Ovary (tissue), 9 donors: ENCODE measurements around the gene ASIC2. TPM values are rescaled to one million over a fixed set of nuclear protein-coding genes. Genes with fewer than 3 reads are reported as not detected.

Source experiments
- DNase-seq, 5 donors: peaks; one replicate each; pipeline ENCODE4 v3.0.0-alpha.2; 2019 to 2020
- H3K27ac ChIP-seq, 2 donors: fragments of 200-600 bp; one replicate each; pipeline versions ENCODE4 v1.5.1 to v1.8.0; 2019 to 2022
- H3K27me3 ChIP-seq: fragments of 200-600 bp; one replicate; pipeline ENCODE4 v1.8.0; 2022
- H3K36me3 ChIP-seq: fragments of 200-600 bp; sonication (generic); one replicate; pipeline ENCODE4 v1.5.1; 2019
- H3K4me1 ChIP-seq: one replicate; pipeline ENCODE4 v1.8.1; 2013; ENCODE audit warnings: mild to moderate bottlenecking, moderate library complexity; ENCODE audit not compliant: insufficient read depth
- H3K4me3 ChIP-seq: fragments of 200-600 bp; sonication (generic); one replicate; pipeline ENCODE4 v1.5.1; 2017
- H3K9me3 ChIP-seq, 2 donors: fragments of 200-600 bp in 1 of 2; sonication (generic) in 1 of 2; one replicate each; pipeline versions ENCODE4 v1.5.1 to v1.8.1; 2013 to 2019; ENCODE audit warnings: mild to moderate bottlenecking in 1 of 2, moderate library complexity in 1 of 2
- EP300 ChIP-seq: sonication (generic); formaldehyde crosslinking; IDR thresholded peaks from one replicate; pipeline ENCODE4 v1.6.1; 2017; ENCODE audit warnings: antibody characterized with exemption
- POLR2A ChIP-seq: fragments of 450-650 bp; IDR thresholded peaks from one replicate; pipeline ENCODE4 v1.6.1; 2017; ENCODE audit warnings: antibody characterized with exemption, mild to moderate bottlenecking, moderate library complexity
- WGBS, 3 donors: extraction: QIAGEN DNeasy Blood & Tissue Kit in 1 of 3; methylation state at CpG; one replicate each; pipeline versions ENCODE4 v1.1.5 to v1.1.7; 2013 to 2017; 5-methylcytosine and 5-hydroxymethylcytosine counted together
- intact Hi-C, 4 donors: fragments of 100-400 bp; cut with DNase I; formaldehyde crosslinking; loops; one replicate each; pipeline versions ENCODE4 v1.11.0 to v1.15.1; 2022 to 2023
- polyA plus RNA-seq, 2 donors: library from polyadenylated mRNA; stranded (reverse); fragments of 200-250 nt in 1 of 2; fragments of 350-450 nt in 1 of 2; fragmentation: Illumina TruSeq in 1 of 2; extraction: RNeasy Lipid Tissue Mini Kit (QIAGEN cat#74804) in 1 of 2; gene quantifications; one replicate each; pipeline ENCODE4 v1.2.3, GENCODE V29; 2013 to 2014
- total RNA-seq, 7 donors: library from RNA; depleted of rRNA in 2 of 7; stranded (reverse); fragments of >200 nt in 2 of 7; fragmentation: NEBNext Ultra II Directional in 3 of 7; extraction: Animal tissue kit (Norgen Biotek cat#: 25700) in 3 of 7; gene quantifications; one replicate each; pipeline versions ENCODE4 v1.1.0 to v1.2.4, GENCODE V29; 2016 to 2023
- TF ChIP-seq, protein P1 (sequence below), 3 donors: fragments of 450-650 bp in 2 of 3; fragments of 200-600 bp in 1 of 3; IDR thresholded peaks; one replicate each; pipeline versions ENCODE4 v1.5.1 to v1.8.0; 2016 to 2022; ENCODE audit warnings: antibody characterized with exemption in 3 of 3, mild to moderate bottlenecking in 1 of 3
- donor health status: DM: no; HTN: no; CAD: no; lungs with moderate emphysema.
- donor health status: DM: no; HTN: no; CAD: no.
- donor health status: Bipolar disorder and iron deficiency.
- donor health status: DM: yes; HTN: yes; CAD: no.
- donor health status: DM: no; HTN: no; CAD: no.
- donor health status: DM: yes; HTN: yes; CAD: no.

Gene ASIC2
- total and polyA plus RNA-seq, 9 donors: 0.04 to 1.3 (median 0.24) TPM; not detected in 2

DNA sequence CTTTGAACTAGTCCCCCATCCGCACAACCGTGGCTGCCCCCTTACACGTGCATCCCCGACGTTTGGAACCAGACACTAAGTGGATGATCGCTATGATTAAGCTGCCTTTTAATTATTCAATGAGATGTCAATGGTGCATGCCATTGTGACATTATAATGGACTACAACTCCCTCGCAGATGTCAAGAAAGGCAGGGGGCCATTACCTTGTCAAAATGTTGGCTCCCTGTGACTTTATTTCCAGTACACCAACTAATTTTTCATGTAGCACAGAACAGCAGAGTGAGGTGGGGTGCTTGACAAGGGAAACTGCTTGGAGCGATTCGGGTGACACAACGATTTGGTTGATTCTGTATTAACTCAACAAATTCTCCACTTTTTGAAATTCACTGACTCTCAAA lies 26.5 kb downstream of the ASIC2 start:
- WGBS, 3 donors: 56 to 58% (median 57%) methylated on average over 10 of the region's 10 CpGs
- Histone ChIP-seq H3K9me3 (no peaks in the 10 kb centered on the region), H3K36me3 (no peaks in the 10 kb centered on the region), H3K4me3 (no peak overlapping the region), H3K27ac (no peak overlapping the region), H3K4me1 (no peaks in the 10 kb centered on the region), H3K27me3 (no peaks in the 10 kb centered on the region)
- intact Hi-C loops: no loop called here
- DNase-seq: no peak
- TF ChIP-seq, protein P1, sequence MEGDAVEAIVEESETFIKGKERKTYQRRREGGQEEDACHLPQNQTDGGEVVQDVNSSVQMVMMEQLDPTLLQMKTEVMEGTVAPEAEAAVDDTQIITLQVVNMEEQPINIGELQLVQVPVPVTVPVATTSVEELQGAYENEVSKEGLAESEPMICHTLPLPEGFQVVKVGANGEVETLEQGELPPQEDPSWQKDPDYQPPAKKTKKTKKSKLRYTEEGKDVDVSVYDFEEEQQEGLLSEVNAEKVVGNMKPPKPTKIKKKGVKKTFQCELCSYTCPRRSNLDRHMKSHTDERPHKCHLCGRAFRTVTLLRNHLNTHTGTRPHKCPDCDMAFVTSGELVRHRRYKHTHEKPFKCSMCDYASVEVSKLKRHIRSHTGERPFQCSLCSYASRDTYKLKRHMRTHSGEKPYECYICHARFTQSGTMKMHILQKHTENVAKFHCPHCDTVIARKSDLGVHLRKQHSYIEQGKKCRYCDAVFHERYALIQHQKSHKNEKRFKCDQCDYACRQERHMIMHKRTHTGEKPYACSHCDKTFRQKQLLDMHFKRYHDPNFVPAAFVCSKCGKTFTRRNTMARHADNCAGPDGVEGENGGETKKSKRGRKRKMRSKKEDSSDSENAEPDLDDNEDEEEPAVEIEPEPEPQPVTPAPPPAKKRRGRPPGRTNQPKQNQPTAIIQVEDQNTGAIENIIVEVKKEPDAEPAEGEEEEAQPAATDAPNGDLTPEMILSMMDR (IDR thresholded peaks at IDR 0.05): no peak
- TF ChIP-seq EP300: no peak
- no peak for TF ChIP-seq POLR2A

DNA sequence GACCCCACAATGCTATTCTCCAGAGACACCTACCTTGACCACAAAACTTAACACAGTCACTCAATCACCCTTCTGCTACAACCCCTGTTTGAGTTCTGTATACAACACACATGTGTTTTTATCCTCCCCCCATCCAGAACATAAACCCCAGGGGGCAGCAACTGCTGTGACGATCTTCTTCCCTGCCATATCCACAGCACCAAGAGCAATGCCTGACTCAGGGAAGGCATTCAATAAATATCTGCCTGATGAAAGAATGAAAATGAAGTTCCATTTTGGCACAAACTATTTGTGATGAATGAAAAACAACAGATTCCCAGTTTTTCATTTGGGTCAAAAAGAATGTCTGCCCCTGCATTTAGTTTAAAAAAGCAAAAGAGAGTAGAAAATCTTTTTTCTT lies 27.0 kb downstream of the ASIC2 start:
- no peaks in the 10 kb centered on the region for H3K27me3 ChIP-seq
- no peaks in the 10 kb centered on the region for H3K9me3 ChIP-seq
- TF ChIP-seq, protein P1 (IDR thresholded peaks at IDR 0.05): no peak
- TF ChIP-seq EP300 (no peak), POLR2A (no peak)
- no peaks in the 10 kb centered on the region for H3K36me3 ChIP-seq
- intact Hi-C loops: no loop called here
- H3K4me1 ChIP-seq: no peaks in the 10 kb centered on the region
- DNase-seq: no peak
- WGBS, 3 donors: 1 to 5% (median 3%) methylated on average over 1 of the region's 1 CpG
- H3K27ac ChIP-seq: no peak overlapping the region
- H3K4me3 ChIP-seq: no peak overlapping the region

DNA sequence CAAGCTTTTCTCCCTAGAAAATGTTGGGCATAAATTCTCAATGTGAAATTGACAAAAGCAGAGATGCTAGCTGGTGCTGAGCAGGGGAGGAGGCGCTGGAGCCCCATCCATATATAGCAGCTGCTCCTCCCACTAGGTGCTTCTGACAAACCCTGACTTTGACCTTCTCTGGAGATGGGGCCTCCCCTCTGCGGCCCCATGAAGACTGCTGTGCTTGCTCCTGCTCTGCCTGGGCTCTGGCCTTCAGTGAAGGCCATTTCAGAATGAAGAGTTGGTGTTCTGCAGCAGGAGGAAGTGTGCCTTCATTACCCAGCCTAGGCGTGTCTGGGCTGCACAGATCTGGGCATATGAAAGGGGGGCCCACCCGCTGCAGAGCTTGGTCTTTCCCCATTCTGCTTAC lies 29.7 kb downstream of the ASIC2 start:
- no peaks in the 10 kb centered on the region for H3K4me1 ChIP-seq
- no peaks in the 10 kb centered on the region for H3K9me3 ChIP-seq
- 68 to 78% (median 73%) methylated on average over 4 of the region's 4 CpGs for WGBS, 3 donors
- H3K27me3 ChIP-seq: no peaks in the 10 kb centered on the region
- TF ChIP-seq, protein P1 (IDR thresholded peaks at IDR 0.05): no peak
- no peak for TF ChIP-seq POLR2A
- TF ChIP-seq EP300: no peak
- H3K27ac ChIP-seq: no peak overlapping the region
- H3K4me3 ChIP-seq: no peak overlapping the region
- intact Hi-C loops: no loop called here
- no peak for DNase-seq
- no peaks in the 10 kb centered on the region for H3K36me3 ChIP-seq

DNA sequence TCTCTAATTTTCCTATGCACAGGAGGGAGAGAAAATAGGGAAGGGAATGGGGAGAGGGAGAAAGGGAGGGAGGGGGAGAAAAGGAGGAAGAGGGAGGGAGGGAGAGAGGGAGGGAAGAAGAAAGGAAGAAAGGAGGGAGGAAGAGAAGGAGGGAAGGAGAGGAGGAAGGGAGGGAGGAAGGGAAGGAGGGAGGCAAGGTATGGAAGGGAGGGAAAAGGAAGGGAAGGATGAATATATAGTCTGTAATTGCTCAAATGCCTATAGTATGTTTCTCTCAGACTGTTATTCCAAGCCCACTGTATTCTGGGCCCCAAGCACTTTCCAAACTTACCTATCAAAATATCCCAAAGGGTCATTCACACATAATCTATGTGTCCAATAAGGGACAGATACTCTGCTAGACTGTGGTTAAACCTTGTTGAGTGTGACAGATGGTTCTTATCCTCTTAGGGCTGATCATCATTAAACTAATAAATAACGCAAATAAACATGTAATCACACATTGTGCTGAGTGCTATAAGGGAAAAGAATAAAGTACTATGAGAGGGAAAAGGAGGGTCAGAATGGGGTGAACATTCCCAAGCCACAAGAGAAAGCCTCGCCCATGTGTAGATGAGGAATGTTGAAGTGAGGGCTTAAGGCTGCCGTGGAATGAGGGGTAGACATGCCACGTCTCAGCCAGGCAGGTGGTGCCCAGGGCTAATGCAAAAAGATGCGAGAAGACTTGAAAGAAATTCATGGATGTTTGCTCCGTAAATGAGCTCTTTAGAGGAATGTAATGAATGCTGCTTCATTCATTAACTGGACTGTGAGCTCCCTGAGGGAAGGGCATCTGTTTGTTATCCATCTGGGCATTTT lies 30.6 kb downstream of the ASIC2 start:
- H3K4me3 ChIP-seq: no peak overlapping the region
- 73 to 76% (median 74%) methylated on average over 6 of the region's 6 CpGs for WGBS, 3 donors
- no peak for TF ChIP-seq EP300
- TF ChIP-seq POLR2A: no peak
- TF ChIP-seq, protein P1 (IDR thresholded peaks at IDR 0.05): no peak
- DNase-seq: no peak
- no peaks in the 10 kb centered on the region for H3K36me3 ChIP-seq
- no peaks in the 10 kb centered on the region for H3K4me1 ChIP-seq
- intact Hi-C loops: no loop called here
- no peak overlapping the region for H3K27ac ChIP-seq
- H3K27me3 ChIP-seq: no peaks in the 10 kb centered on the region
- H3K9me3 ChIP-seq: no peaks in the 10 kb centered on the region
